GM12801 (cell line): ENCODE measurements around the gene MRPL55.

ENCODE experiments used
- TF ChIP-seq, protein P1 (sequence below): IDR thresholded peaks from one replicate; pipeline ENCODE4 v1.5.1; 2011; ENCODE audit warnings: control low read depth; ENCODE audit not compliant: insufficient read length; ENCODE audit errors: extremely low read depth

The MRPL55 gene

DNA sequence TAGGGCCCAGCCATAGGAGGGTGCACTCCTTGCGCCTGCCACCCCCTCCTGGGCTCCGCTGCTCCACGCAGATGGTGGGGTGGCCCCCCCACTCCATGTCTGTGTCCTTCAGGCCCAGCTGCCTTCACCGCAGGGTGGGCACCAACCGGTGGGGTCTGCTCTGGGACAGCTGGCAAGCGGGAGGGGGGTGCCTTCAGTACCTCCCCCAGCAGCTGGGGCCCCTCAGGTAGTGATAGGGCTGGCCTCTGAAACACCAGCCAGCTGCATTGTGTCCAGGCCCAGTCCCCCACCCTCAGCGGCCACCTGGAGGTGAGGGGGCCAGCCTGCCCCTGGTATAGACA lies 41.0 kb upstream of the MRPL55 start:
- TF ChIP-seq, protein P1, sequence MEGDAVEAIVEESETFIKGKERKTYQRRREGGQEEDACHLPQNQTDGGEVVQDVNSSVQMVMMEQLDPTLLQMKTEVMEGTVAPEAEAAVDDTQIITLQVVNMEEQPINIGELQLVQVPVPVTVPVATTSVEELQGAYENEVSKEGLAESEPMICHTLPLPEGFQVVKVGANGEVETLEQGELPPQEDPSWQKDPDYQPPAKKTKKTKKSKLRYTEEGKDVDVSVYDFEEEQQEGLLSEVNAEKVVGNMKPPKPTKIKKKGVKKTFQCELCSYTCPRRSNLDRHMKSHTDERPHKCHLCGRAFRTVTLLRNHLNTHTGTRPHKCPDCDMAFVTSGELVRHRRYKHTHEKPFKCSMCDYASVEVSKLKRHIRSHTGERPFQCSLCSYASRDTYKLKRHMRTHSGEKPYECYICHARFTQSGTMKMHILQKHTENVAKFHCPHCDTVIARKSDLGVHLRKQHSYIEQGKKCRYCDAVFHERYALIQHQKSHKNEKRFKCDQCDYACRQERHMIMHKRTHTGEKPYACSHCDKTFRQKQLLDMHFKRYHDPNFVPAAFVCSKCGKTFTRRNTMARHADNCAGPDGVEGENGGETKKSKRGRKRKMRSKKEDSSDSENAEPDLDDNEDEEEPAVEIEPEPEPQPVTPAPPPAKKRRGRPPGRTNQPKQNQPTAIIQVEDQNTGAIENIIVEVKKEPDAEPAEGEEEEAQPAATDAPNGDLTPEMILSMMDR = no peak

DNA sequence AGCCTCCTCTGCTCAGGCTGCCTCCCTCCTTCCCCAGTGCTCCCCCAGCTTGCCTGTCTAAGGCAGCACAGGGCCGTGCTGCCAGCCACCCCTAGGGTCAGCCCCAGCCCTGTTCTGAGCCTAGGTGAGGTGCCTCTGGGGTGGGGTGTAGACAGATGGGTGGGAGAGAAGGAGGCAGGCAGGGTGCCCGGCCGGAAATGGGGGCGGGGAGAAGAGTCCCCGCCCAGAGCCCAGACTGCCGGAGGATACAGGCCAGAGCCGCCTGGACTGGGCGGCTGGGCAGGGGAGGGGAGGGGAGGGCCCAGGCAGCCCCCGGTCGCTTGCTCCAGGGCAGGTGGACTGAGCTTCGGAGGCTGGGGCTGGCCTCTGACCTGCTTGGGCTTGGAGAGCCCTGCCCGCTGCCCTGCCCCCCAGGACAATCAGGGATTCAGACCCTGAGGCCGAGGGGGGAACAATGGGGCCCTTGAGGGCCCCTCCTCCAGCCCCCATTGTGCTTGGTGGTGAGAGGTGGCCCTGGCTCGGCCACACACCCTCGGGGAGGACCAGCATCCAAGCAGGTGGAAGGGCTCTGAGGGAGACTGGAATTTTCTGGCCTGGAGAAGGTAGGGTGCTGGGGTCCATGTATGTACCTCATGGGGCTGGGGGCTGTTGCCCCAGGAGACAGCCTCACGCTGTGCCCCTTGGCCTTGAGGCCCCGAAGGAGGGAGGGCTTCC lies 40.5 kb upstream of the MRPL55 start, which contains the start of gene GJC2:
GJC2 (plus strand) TSS at position 525 of the 714 bp plus-strand sequence. CDS start 7,829 bp downstream, outside the sequence.
- TF ChIP-seq, protein P1 = no peak

DNA sequence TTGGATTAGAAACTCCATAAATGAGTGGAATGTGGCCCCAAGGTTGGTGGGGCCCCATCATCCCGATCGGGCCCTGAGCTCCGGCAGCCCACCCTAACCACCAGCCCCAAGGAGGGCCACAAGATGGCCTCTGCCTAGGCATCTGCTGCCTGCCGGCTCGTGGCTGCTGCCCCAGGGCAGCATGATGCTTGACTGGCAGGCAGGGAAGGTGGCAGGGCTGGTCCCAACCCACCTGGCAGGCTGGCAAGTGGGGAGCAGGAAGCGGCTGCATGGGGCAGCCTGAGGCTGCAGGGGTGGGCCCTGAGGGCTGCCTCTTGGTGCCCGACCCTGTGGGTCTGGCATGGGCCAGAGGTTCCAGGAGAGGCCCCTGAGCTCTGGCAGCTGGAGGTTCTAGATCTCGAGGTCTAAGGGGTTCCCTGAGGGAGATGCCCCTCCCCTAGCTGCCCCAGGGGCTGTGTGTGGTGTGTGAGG lies 39.9 kb upstream of the MRPL55 start:
- TF ChIP-seq, protein P1 = no peak

DNA sequence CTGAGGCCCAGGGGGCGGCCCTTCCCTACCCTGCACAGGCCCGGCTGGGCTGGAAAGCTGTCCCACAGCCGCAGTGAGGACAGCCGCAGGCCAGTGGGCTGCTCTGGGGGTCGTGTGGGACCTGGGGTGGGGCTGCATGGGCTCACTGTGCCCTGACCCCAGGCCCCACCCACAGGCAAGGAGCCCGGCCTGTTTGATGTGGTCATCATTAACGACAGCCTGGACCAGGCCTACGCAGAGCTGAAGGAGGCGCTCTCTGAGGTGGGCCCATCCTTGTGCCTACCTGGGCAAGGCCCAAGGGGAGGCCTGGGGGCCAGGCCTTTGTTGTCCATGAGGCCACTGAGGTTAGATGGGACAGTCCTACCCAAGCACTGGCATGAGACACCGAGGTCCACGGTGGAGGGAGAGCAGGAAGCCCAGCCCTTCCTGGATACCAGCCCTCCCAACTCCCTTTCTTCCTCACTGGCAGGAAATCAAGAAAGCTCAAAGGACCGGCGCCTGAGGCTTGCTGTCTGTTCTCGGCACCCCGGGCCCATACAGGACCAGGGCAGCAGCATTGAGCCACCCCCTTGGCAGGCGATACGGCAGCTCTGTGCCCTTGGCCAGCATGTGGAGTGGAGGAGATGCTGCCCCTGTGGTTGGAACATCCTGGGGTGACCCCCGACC lies 39.2 kb upstream of the MRPL55 start:
- TF ChIP-seq, protein P1 = no peak

DNA sequence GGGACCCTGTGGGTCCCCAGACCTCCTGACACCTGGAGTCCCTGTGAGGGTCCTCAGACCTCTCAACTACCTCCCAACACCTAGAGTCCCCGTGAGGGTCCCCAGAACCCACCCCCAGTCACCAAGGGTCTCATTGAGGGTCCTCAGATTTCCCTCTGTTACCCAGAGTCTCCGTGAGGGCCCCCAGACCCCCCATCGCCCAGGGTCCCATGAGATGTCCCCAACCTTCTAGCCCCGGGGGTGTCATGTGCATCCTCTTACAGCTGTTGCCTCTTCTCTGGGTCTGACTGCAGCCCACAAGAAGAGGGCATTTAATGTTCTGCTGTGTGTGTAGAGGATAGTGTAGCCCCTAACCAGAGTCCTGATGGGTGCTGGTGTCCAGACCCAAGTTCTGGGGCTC lies 38.7 kb upstream of the MRPL55 start:
- TF ChIP-seq, protein P1 = no peak

DNA sequence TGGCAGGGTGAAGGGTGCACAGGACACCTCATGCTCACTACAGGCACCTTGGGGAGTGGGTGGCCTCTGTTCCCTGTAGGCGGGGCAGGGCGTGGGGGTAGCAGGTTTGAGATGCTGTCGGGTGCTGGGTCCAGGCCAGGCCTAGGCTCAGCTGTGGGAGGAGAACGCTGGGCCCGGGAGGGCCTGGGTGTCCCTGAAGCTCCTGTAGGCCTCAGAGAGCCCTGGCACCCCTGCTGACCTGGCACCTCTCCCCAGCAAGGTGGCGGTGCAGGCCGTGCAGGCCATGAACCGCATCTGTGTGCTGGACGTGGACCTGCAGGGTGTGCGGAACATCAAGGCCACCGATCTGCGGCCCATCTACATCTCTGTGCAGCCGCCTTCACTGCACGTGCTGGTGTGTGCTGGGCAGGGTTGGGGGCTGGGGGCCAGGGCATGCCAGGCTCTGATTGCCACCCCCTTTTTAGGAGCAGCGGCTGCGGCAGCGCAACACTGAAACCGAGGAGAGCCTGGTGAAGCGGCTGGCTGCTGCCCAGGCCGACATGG lies 38.1 kb upstream of the MRPL55 start:
- TF ChIP-seq, protein P1 = no peak

DNA sequence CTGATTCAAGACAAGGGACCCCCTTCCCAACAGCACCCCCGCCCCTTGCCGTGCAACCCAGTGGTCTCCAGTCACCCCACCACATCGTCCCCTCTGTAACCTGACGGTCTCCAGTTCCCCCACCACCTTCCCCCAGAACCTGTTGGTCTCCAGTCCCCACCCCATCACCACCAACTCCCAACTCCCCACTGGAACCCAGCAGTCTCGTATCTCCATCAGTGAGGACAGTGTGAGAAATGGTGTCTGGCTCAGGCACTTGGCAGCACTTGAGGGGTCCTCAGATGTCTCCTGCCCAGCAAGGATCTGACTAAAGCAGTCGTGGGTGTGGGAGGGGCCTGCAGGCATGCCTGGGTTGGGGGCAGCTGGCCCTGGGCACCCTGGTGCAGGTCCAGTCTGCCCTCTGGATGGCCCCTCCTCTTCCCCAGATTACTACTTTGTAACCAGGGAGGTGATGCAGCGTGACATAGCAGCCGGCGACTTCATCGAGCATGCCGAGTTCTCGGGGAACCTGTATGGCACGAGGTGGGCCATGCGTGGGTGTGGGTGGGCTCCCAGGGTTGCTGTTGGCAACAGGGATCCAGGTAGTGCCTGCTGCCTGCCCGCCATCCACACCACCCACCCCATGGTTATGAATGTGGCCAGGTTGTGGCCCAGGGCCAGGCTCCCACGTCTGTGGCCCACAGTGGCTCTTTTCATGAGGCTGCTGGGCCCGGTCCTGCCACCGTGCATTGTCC lies 37.5 kb upstream of the MRPL55 start:
- TF ChIP-seq, protein P1 = no peak
